Calu3 (cell line): ENCODE data around the gene TLN1. TPM values are rescaled to one million over a fixed set of nuclear protein-coding genes. Genes with fewer than 3 reads are reported as not detected.
A peak's percentile ranks its signal among the peaks of the same experiment; 100 is the strongest.

Experiments used
- Bru-seq: library from RNA; stranded (reverse); fragments of 400-500 nt; gene quantifications from one replicate; lab custom pipeline; 2021; lab: Mats Ljungman, UMichigan
- BruChase-seq, 2 experiments: library from RNA; stranded (reverse); fragments of 400-500 nt; gene quantifications; one replicate each; lab custom pipeline; 2021; lab: Mats Ljungman, UMichigan
- BruUV-seq: library from RNA; stranded (reverse); fragments of 400-500 nt; replicated peaks from 2 replicates; lab custom pipeline; 2021; lab: Mats Ljungman, UMichigan
- CTCF ChIA-PET: fragments of 300-600 bp; sonication (Branson Sonifier 250); formaldehyde crosslinking; loops from one replicate; lab custom pipeline; 2022; ENCODE audit warnings: antibody characterized with exemption; lab: Charles Lee
- DNase-seq: peaks from one replicate; pipeline ENCODE4 v3.0.0; 2022
- H3K27ac Mint-ChIP-seq: one replicate; pipeline ENCODE4 v1.8.0; 2022; ENCODE audit warnings: mixed read lengths; ENCODE audit not compliant: unreplicated experiment
- H3K27me3 Mint-ChIP-seq: one replicate; pipeline ENCODE4 v1.8.0; 2022; ENCODE audit warnings: mixed read lengths; ENCODE audit not compliant: unreplicated experiment
- H3K36me3 Mint-ChIP-seq: one replicate; pipeline ENCODE4 v1.8.0; 2022; ENCODE audit warnings: mild to moderate bottlenecking, moderate library complexity, mixed read lengths; ENCODE audit not compliant: insufficient read depth, unreplicated experiment
- H3K4me1 Mint-ChIP-seq: one replicate; pipeline ENCODE4 v1.8.0; 2022; ENCODE audit warnings: mild to moderate bottlenecking, low read depth, mixed read lengths; ENCODE audit not compliant: unreplicated experiment
- H3K4me3 Mint-ChIP-seq: one replicate; pipeline ENCODE4 v1.8.0; 2022; ENCODE audit warnings: mild to moderate bottlenecking, low read depth, moderate library complexity, mixed read lengths; ENCODE audit not compliant: unreplicated experiment
- H3K9me3 Mint-ChIP-seq: one replicate; pipeline ENCODE4 v1.8.0; 2022; ENCODE audit warnings: low read depth, mixed read lengths; ENCODE audit not compliant: unreplicated experiment
- CTCF ChIP-seq: fragments of 200-600 bp; IDR thresholded peaks from one replicate; pipeline ENCODE4 v1.8.0; 2022; ENCODE audit warnings: antibody characterized with exemption; ENCODE audit not compliant: unreplicated experiment
- intact Hi-C: fragments of 100-400 bp; cut with micrococcal nuclease; formaldehyde crosslinking; loops from one replicate; pipeline ENCODE4 v1.10.0; 2022; ENCODE audit not compliant: unreplicated experiment
- long read RNA-seq: library from polyadenylated mRNA; stranded (forward); transcript quantifications from one replicate; pipeline ENCODE4 v2.0.0, GENCODE V29; 2022
- total RNA-seq: library from RNA; stranded (reverse); gene quantifications from 2 replicates; pipeline ENCODE4 v1.2.3, GENCODE V29; 2022

TLN1 gene
- 91.1 and 98.7 TPM in 2 replicates for total RNA-seq
- Bru-seq, nascent RNA = percentile 66 among the genes with signal in this experiment
- BruChase-seq, experiment 1, labeled RNA remaining after a 6-hour chase = percentile 85 among the genes with signal in this experiment
- BruChase-seq, experiment 2, labeled RNA remaining after a 2-hour chase = percentile 73 among the genes with signal in this experiment
- long read RNA-seq, partial matches to known transcripts = 20 of 25 reads
- long read RNA-seq, other reads (novel, unspliced or antisense) = 5 of 25 reads

GRCh38 chr9:35732185-35732799 is at the start of gene TLN1, which contains the start of gene CREB3:
TLN1 (minus strand) TSS chr9:35732195; CDS start chr9:35725694, 6,501 bp downstream.
CREB3 (plus strand) TSS chr9:35732666; CDS start chr9:35732773, 107 bp downstream.
- H3K4me1 Mint-ChIP-seq = no peaks in the 10 kb centered on the region
- peaks cover 40% of the 10 kb centered on the region for H3K36me3 Mint-ChIP-seq
- H3K27ac Mint-ChIP-seq = no peak within 1 kb of the TSS
- CTCF ChIA-PET = interaction anchor here (0.6 to 1.9 kb wide), 11 partner anchors 15 to 171 kb away, joined by 3 to 9 read pairs (median 4); partner anchors contain the start of genes ARHGEF39, CCDC107, GBA2 and RGP1
- peak; percentile 94 for DNase-seq
- intact Hi-C loops = loop anchor here (10.0 kb wide), 2 partner anchors 67 to 83 kb away; partner anchors contain the start of genes ARHGEF39, HINT2 and SPAG8
- TF ChIP-seq CTCF = no peak
- H3K27me3 Mint-ChIP-seq = no peaks in the 10 kb centered on the region
- no TSS peak for BruUV-seq
- no peak within 1 kb of the TSS for H3K4me3 Mint-ChIP-seq
- H3K9me3 Mint-ChIP-seq = no peaks in the 10 kb centered on the region

GRCh38 chr9:35781066-35781465 is 49.1 kb upstream of the TLN1 start:
- BruUV-seq = no TSS peak
- intact Hi-C loops = no loop called here
- TF ChIP-seq CTCF = no peak
- Mint-ChIP-seq H3K27me3 (no peaks in the 10 kb centered on the region), H3K36me3 (peaks cover 9% of the 10 kb centered on the region), H3K4me3 (no peak overlapping the region), H3K27ac (no peak overlapping the region), H3K4me1 (no peaks in the 10 kb centered on the region), H3K9me3 (no peaks in the 10 kb centered on the region)
- CTCF ChIA-PET = no interaction called here
- DNase-seq = no peak

GRCh38 chr9:35778496-35778895 is 46.5 kb upstream of the TLN1 start:
- no peak overlapping the region for H3K4me3 Mint-ChIP-seq
- no TSS peak for BruUV-seq
- CTCF ChIA-PET = no interaction called here
- no peak for TF ChIP-seq CTCF
- no peaks in the 10 kb centered on the region for H3K9me3 Mint-ChIP-seq
- intact Hi-C loops = no loop called here
- H3K4me1 Mint-ChIP-seq = peaks cover 7% of the 10 kb centered on the region
- no peaks in the 10 kb centered on the region for H3K27me3 Mint-ChIP-seq
- DNase-seq = no peak
- H3K36me3 Mint-ChIP-seq = peaks cover 8% of the 10 kb centered on the region
- H3K27ac Mint-ChIP-seq = no peak overlapping the region

DNA sequence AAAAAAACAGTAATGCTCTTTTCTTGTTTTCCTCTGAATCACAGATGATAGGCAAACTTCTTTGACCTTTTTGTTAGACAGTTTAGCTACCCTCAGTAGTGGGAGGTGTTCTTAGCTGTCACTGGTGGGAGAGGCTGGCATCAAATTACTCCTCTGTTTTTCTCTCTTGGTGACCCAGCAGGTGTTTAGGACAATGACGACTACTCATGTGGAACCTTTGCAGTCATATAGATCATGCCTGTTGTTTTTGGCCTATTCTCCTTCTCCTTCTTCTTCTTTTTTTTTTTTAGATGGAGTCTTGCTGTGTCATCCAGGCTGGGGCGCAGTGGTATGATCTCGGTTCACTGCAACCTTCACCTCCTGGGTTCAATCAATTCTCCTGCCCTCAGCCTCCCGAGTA is 44.0 kb upstream of the TLN1 start:
- DNase-seq = no peak
- intact Hi-C loops = no loop called here
- Mint-ChIP-seq H3K27me3 (no peaks in the 10 kb centered on the region), H3K4me1 (peaks cover 7% of the 10 kb centered on the region), H3K27ac (no peak overlapping the region), H3K9me3 (no peaks in the 10 kb centered on the region), H3K36me3 (peaks cover 8% of the 10 kb centered on the region), H3K4me3 (no peak overlapping the region)
- TF ChIP-seq CTCF = no peak
- BruUV-seq = no TSS peak
- CTCF ChIA-PET = no interaction called here
